ENCODE measurements around the gene EIF4E. TPM values are rescaled to one million over a fixed set of nuclear protein-coding genes. Genes with fewer than 3 reads are reported as not detected.

EIF4E gene
- polyA plus RNA-seq, 1 donor from 2014 or later = 189 TPM

DNA sequence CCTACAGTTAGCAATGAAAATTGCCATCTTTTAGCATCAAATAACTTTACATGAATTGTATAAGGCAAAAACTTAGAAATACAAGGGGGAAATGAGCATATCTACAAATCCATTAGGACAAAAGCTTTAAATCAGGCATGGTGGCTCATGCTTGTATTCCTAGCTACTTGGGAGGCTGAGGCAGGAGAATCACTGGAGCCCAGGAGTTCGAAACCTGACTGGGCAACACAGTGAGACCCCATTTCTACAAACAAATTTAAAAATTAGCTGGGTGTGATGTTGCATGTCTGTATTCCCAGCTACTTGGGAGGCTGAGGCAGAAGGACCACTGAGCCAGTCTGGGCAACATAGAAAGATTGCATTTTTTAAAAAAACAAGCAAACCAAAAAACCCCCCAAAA is 61.3 kb downstream of the EIF4E start:
- Histone ChIP-seq H3K27ac (ENCODE audit: low read length) (no peak overlapping the region), H3K9me2 (ENCODE audit: insufficient read depth, low read length) (no peaks in the 10 kb centered on the region), H3K4me2 (ENCODE audit: low read length) (no peak overlapping the region), H3K36me3 (ENCODE audit: insufficient read depth, low read length) (no peaks in the 10 kb centered on the region), H3K79me2 (replicated peaks; ENCODE audit: insufficient read depth, low read length) (no peaks in the 10 kb centered on the region), H3K4me3 (ENCODE audit: low read length) (no peak overlapping the region), H3K9me3 (ENCODE audit: low read length) (no peaks in the 10 kb centered on the region), H3K9ac (ENCODE audit: low read length) (no peak overlapping the region), H4K20me1 (ENCODE audit: insufficient read depth) (no peaks in the 10 kb centered on the region), H3F3A (ENCODE audit: insufficient read depth, low read length, poor library complexity, severe bottlenecking) (no peaks in the 10 kb centered on the region), H2AFZ (ENCODE audit: low read depth, low read length) (no peak overlapping the region), H3K27me3 (ENCODE audit: insufficient read depth, low read depth, low read length) (no peaks in the 10 kb centered on the region)
- TF ChIP-seq EP300 (conservative IDR thresholded peaks at IDR 0.05; ENCODE audit: poor library complexity, severe bottlenecking) = no peak

DNA sequence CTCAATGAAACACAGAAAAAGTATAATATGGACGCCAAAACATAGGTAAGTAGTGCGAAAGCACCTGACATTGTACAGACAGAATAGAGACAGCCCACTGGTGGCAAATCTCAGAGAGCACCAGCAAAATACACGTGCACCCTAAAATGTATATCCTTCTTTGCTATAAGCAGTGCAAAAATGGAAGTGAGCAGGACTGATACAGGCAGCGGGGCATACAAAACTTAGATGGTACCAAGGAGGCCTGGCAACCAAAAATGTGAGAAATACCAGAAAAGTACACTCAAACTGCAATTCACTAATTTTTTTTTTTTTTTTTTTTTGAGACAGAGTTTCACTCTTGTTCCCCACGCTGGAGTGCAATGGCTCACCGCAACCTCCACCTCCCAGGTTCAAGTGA is 63.9 kb downstream of the EIF4E start:
- no peaks in the 10 kb centered on the region for H3K36me3 ChIP-seq (ENCODE audit: insufficient read depth, low read length)
- no peaks in the 10 kb centered on the region for H3F3A ChIP-seq (ENCODE audit: insufficient read depth, low read length, poor library complexity, severe bottlenecking)
- H3K79me2 ChIP-seq (replicated peaks; ENCODE audit: insufficient read depth, low read length) = no peaks in the 10 kb centered on the region
- H3K27ac ChIP-seq (ENCODE audit: low read length) = no peak overlapping the region
- H4K20me1 ChIP-seq (ENCODE audit: insufficient read depth) = no peaks in the 10 kb centered on the region
- TF ChIP-seq POLR2AphosphoS5 (IDR thresholded peaks at IDR 0.05) = no peak
- TF ChIP-seq, protein P1, sequence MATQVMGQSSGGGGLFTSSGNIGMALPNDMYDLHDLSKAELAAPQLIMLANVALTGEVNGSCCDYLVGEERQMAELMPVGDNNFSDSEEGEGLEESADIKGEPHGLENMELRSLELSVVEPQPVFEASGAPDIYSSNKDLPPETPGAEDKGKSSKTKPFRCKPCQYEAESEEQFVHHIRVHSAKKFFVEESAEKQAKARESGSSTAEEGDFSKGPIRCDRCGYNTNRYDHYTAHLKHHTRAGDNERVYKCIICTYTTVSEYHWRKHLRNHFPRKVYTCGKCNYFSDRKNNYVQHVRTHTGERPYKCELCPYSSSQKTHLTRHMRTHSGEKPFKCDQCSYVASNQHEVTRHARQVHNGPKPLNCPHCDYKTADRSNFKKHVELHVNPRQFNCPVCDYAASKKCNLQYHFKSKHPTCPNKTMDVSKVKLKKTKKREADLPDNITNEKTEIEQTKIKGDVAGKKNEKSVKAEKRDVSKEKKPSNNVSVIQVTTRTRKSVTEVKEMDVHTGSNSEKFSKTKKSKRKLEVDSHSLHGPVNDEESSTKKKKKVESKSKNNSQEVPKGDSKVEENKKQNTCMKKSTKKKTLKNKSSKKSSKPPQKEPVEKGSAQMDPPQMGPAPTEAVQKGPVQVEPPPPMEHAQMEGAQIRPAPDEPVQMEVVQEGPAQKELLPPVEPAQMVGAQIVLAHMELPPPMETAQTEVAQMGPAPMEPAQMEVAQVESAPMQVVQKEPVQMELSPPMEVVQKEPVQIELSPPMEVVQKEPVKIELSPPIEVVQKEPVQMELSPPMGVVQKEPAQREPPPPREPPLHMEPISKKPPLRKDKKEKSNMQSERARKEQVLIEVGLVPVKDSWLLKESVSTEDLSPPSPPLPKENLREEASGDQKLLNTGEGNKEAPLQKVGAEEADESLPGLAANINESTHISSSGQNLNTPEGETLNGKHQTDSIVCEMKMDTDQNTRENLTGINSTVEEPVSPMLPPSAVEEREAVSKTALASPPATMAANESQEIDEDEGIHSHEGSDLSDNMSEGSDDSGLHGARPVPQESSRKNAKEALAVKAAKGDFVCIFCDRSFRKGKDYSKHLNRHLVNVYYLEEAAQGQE (IDR thresholded peaks at IDR 0.05; ENCODE audit: borderline replicate concordance) = no peak
- no peak for TF ChIP-seq MXI1 (conservative IDR thresholded peaks at IDR 0.05; ENCODE audit: poor library complexity, severe bottlenecking)
- no peak for TF ChIP-seq TAF1 (IDR thresholded peaks at IDR 0.05; ENCODE audit: low read depth)
- TF ChIP-seq EP300 (conservative IDR thresholded peaks at IDR 0.05; ENCODE audit: poor library complexity, severe bottlenecking) = no peak
- TF ChIP-seq, protein P2, sequence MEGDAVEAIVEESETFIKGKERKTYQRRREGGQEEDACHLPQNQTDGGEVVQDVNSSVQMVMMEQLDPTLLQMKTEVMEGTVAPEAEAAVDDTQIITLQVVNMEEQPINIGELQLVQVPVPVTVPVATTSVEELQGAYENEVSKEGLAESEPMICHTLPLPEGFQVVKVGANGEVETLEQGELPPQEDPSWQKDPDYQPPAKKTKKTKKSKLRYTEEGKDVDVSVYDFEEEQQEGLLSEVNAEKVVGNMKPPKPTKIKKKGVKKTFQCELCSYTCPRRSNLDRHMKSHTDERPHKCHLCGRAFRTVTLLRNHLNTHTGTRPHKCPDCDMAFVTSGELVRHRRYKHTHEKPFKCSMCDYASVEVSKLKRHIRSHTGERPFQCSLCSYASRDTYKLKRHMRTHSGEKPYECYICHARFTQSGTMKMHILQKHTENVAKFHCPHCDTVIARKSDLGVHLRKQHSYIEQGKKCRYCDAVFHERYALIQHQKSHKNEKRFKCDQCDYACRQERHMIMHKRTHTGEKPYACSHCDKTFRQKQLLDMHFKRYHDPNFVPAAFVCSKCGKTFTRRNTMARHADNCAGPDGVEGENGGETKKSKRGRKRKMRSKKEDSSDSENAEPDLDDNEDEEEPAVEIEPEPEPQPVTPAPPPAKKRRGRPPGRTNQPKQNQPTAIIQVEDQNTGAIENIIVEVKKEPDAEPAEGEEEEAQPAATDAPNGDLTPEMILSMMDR (IDR thresholded peaks at IDR 0.05; ENCODE audit: poor library complexity, severe bottlenecking) = no peak
- no peak for TF ChIP-seq SMC3 (conservative IDR thresholded peaks at IDR 0.05; ENCODE audit: poor library complexity)
- TF ChIP-seq EZH2 (IDR thresholded peaks at IDR 0.05; ENCODE audit: borderline replicate concordance, insufficient read depth, low read length, poor library complexity, severe bottlenecking) = no peak
- no peak for TF ChIP-seq RAD21 (conservative IDR thresholded peaks at IDR 0.05)
- H3K4me3 ChIP-seq (ENCODE audit: low read length) = no peak overlapping the region
- no peak overlapping the region for H2AFZ ChIP-seq (ENCODE audit: low read depth, low read length)
- no peaks in the 10 kb centered on the region for H3K9me2 ChIP-seq (ENCODE audit: insufficient read depth, low read length)
- H3K9me3 ChIP-seq (ENCODE audit: low read length) = no peaks in the 10 kb centered on the region
- H3K4me2 ChIP-seq (ENCODE audit: low read length) = no peak overlapping the region
- no peak overlapping the region for H3K9ac ChIP-seq (ENCODE audit: low read length)
- H3K27me3 ChIP-seq (ENCODE audit: insufficient read depth, low read depth, low read length) = no peaks in the 10 kb centered on the region

DNA sequence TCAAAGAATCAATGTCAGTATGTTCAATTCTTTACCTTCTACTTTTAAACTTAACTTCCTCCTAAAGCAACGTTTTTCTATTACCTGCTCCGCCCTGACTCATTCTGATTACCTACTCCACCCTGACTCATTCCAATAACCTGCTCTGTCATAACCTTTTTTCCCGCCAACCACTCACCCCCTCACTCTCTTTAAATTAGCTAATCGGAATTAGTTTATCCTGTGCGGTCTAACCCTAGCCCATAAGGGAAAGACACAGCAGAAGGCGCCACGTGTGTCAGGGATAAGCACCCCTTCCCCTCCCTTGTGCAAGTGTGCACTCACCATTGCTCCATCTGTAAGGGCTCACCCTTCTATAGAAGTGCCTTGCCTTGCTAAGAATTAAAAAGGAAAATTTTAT is 64.4 kb downstream of the EIF4E start:
- TF ChIP-seq POLR2AphosphoS5 (IDR thresholded peaks at IDR 0.05) (no peak), EP300 (conservative IDR thresholded peaks at IDR 0.05; ENCODE audit: poor library complexity, severe bottlenecking) (no peak), MXI1 (conservative IDR thresholded peaks at IDR 0.05; ENCODE audit: poor library complexity, severe bottlenecking) (no peak), EZH2 (IDR thresholded peaks at IDR 0.05; ENCODE audit: borderline replicate concordance, insufficient read depth, low read length, poor library complexity, severe bottlenecking) (no peak), SMC3 (conservative IDR thresholded peaks at IDR 0.05; ENCODE audit: poor library complexity) (no peak), TAF1 (IDR thresholded peaks at IDR 0.05; ENCODE audit: low read depth) (no peak), RAD21 (conservative IDR thresholded peaks at IDR 0.05) (no peak)
- TF ChIP-seq, protein P1 (IDR thresholded peaks at IDR 0.05; ENCODE audit: borderline replicate concordance) = no peak
- TF ChIP-seq, protein P2 (IDR thresholded peaks at IDR 0.05; ENCODE audit: poor library complexity, severe bottlenecking) = no peak
- Histone ChIP-seq H3K27ac (ENCODE audit: low read length) (no peak overlapping the region), H3K4me3 (ENCODE audit: low read length) (no peak overlapping the region), H3K27me3 (ENCODE audit: insufficient read depth, low read depth, low read length) (no peaks in the 10 kb centered on the region), H3K9ac (ENCODE audit: low read length) (no peak overlapping the region), H3K4me2 (ENCODE audit: low read length) (no peak overlapping the region), H4K20me1 (ENCODE audit: insufficient read depth) (no peaks in the 10 kb centered on the region), H3K9me2 (ENCODE audit: insufficient read depth, low read length) (no peaks in the 10 kb centered on the region), H2AFZ (ENCODE audit: low read depth, low read length) (no peak overlapping the region), H3K36me3 (ENCODE audit: insufficient read depth, low read length) (no peaks in the 10 kb centered on the region), H3K79me2 (replicated peaks; ENCODE audit: insufficient read depth, low read length) (no peaks in the 10 kb centered on the region), H3F3A (ENCODE audit: insufficient read depth, low read length, poor library complexity, severe bottlenecking) (no peaks in the 10 kb centered on the region), H3K9me3 (ENCODE audit: low read length) (no peaks in the 10 kb centered on the region)
